SK-N-SH (cell line): ENCODE measurements around the gene PPP1R3D. TPM values are rescaled to one million over a fixed set of nuclear protein-coding genes. Genes with fewer than 3 reads are reported as not detected.

ENCODE experiments used
- CTCF ChIA-PET: fragments of 300-600, 350-600 bp; formaldehyde crosslinking; extraction: SDS; loops from one replicate; lab custom pipeline; 2021; lab: Yijun Ruan, JAX
- POLR2A ChIA-PET: fragments of 350-600 bp; sonication (Branson Sonifier 250); formaldehyde crosslinking; extraction: SDS; loops from one replicate; lab custom pipeline; 2020; ENCODE audit warnings: antibody characterized with exemption, inconsistent platforms; lab: Yijun Ruan, JAX
- DNase-seq: peaks from one replicate; pipeline ENCODE4 v3.0.0; 2012
- H2AFZ ChIP-seq: fragments of 200-600 bp; sonication (generic); 2 replicates; pipeline ENCODE4 v1.8.1; 2016; ENCODE audit warnings: antibody characterized with exemption, mild to moderate bottlenecking, low read depth
- H3F3A ChIP-seq: fragments of 200-600 bp; sonication (generic); replicated peaks from 2 replicates; pipeline ENCODE3; 2016; ENCODE audit warnings: antibody characterized with exemption, mild to moderate bottlenecking; ENCODE audit not compliant: insufficient read depth
- H3K27ac ChIP-seq, 2 experiments: fragments of 200-500 bp in 1 of 2; fragments of 200-600 bp in 1 of 2; sonication (Bioruptor generic) in 1 of 2; sonication (generic), shearing (Covaris generic) in 1 of 2; 2 replicates each; pipeline versions ENCODE4 v1.5.1 to v1.6.1; 2014 to 2016; ENCODE audit warnings: low read depth in 2 of 2, inconsistent platforms in 1 of 2, low read length in 1 of 2, mild to moderate bottlenecking in 1 of 2, mixed read lengths in 1 of 2
- H3K27me3 ChIP-seq: fragments of 200-600 bp; sonication (generic), shearing (Covaris generic); 2 replicates; pipeline ENCODE4 v1.6.1; 2016; ENCODE audit warnings: mixed run types; ENCODE audit not compliant: insufficient read depth
- H3K36me3 ChIP-seq, 2 experiments: fragments of 200-500 bp in 1 of 2; fragments of 200-600 bp in 1 of 2; sonication (Bioruptor generic) in 1 of 2; sonication (generic) in 1 of 2; replicated peaks in 1 of 2; 2 replicates each; pipeline versions ENCODE3 to v1.5.1; 2014 to 2016; ENCODE audit warnings: low read length in 1 of 2, mild to moderate bottlenecking in 1 of 2; ENCODE audit not compliant: insufficient read depth in 2 of 2, control insufficient read depth in 1 of 2
- H3K4me1 ChIP-seq, 2 experiments: fragments of 200-500 bp in 1 of 2; fragments of 200-600 bp in 1 of 2; sonication (Bioruptor generic) in 1 of 2; sonication (generic), shearing (Covaris generic) in 1 of 2; 2 replicates each; pipeline versions ENCODE4 v1.5.1 to v1.6.1; 2014 to 2016; ENCODE audit warnings: low read depth in 1 of 2, low read length in 1 of 2, mixed run types in 1 of 2; ENCODE audit not compliant: insufficient read depth in 2 of 2, control insufficient read depth in 1 of 2
- H3K4me2 ChIP-seq: fragments of 200-600 bp; sonication (generic), shearing (Covaris generic); 2 replicates; pipeline ENCODE4 v1.6.1; 2017; ENCODE audit warnings: mixed run types
- H3K4me3 ChIP-seq, 2 experiments: fragments of 200-500 bp in 1 of 2; fragments of 200-600 bp in 1 of 2; sonication (Bioruptor generic) in 1 of 2; sonication (generic), shearing (Covaris generic) in 1 of 2; 2 replicates each; pipeline versions ENCODE4 v1.5.1 to v1.8.1; 2014 to 2016; ENCODE audit warnings: low read depth in 2 of 2, inconsistent platforms in 1 of 2, low read length in 1 of 2, mild to moderate bottlenecking in 1 of 2, mixed read lengths in 1 of 2, moderate library complexity in 1 of 2
- H3K79me2 ChIP-seq: fragments of 200-600 bp; sonication (generic); 2 replicates; pipeline ENCODE4 v1.8.1; 2017; ENCODE audit warnings: mild to moderate bottlenecking; ENCODE audit not compliant: insufficient read depth
- H3K9ac ChIP-seq: fragments of 200-600 bp; sonication (generic); 2 replicates; pipeline ENCODE4 v1.6.1; 2017; ENCODE audit warnings: mixed run types
- H3K9me2 ChIP-seq: fragments of 200-600 bp; sonication (generic); 2 replicates; pipeline ENCODE4 v1.6.1; 2017; ENCODE audit warnings: mixed run types
- H3K9me3 ChIP-seq: fragments of 200-600 bp; sonication (generic); 2 replicates; pipeline ENCODE4 v1.6.1; 2017; ENCODE audit warnings: mixed run types, mild to moderate bottlenecking, moderate library complexity
- H4K20me1 ChIP-seq: fragments of 200-600 bp; sonication (generic); 2 replicates; pipeline ENCODE4 v1.6.1; 2017; ENCODE audit warnings: mild to moderate bottlenecking, mixed run types; ENCODE audit not compliant: insufficient read depth
- ELF1 ChIP-seq: IDR thresholded peaks from 2 replicates; pipeline ENCODE4 v1.4.0; 2012
- EP300 ChIP-seq, 2 experiments: IDR thresholded peaks; 2 replicates each; pipeline versions ENCODE4 v1.4.0 to v1.6.1; 2012; ENCODE audit warnings: borderline replicate concordance in 1 of 2, low read depth in 1 of 2, low read length in 1 of 2
- FOSL2 ChIP-seq: IDR thresholded peaks from 2 replicates; pipeline ENCODE4 v1.4.0; 2012; ENCODE audit warnings: low read depth, mild to moderate bottlenecking, moderate library complexity, borderline replicate concordance
- GATA2 ChIP-seq: sonication (generic); formaldehyde crosslinking; IDR thresholded peaks from 2 replicates; pipeline ENCODE4 v1.5.0; 2020; ENCODE audit warnings: mild to moderate bottlenecking, missing genetic modification reagents
- JUND ChIP-seq: IDR thresholded peaks from 2 replicates; pipeline ENCODE4 v1.4.0; 2012
- MAX ChIP-seq: IDR thresholded peaks from 2 replicates; pipeline ENCODE4 v1.4.0; 2012; ENCODE audit warnings: low read depth
- NRF1 ChIP-seq: IDR thresholded peaks from 2 replicates; pipeline ENCODE4 v1.6.1; 2012; ENCODE audit warnings: low read depth, mild to moderate bottlenecking, low read length
- PBX3 ChIP-seq: IDR thresholded peaks from 2 replicates; pipeline ENCODE4; 2012
- RCOR1 ChIP-seq: fragments of 150-350 bp; IDR thresholded peaks from 2 replicates; pipeline ENCODE4 v1.6.1; 2017; ENCODE audit warnings: antibody characterized with exemption, low read length
- SIN3A ChIP-seq: IDR thresholded peaks from 2 replicates; pipeline ENCODE4 v1.6.1; 2012; ENCODE audit warnings: low read depth, mild to moderate bottlenecking, low read length, moderate library complexity, borderline replicate concordance
- SMC3 ChIP-seq: IDR thresholded peaks from 2 replicates; pipeline ENCODE4 v1.6.1; 2012; ENCODE audit warnings: low read depth, low read length, improper control_type of control experiment
- TAF1 ChIP-seq: IDR thresholded peaks from 2 replicates; pipeline ENCODE4 v1.6.1; 2012; ENCODE audit warnings: low read depth, mild to moderate bottlenecking, low read length, moderate library complexity, borderline replicate concordance
- TCF12 ChIP-seq: IDR thresholded peaks from 2 replicates; pipeline ENCODE4 v1.4.0; 2012
- TEAD4 ChIP-seq: IDR thresholded peaks from 2 replicates; pipeline ENCODE4 v1.4.0; 2012; ENCODE audit warnings: mild to moderate bottlenecking, borderline replicate concordance; ENCODE audit not compliant: insufficient read depth
- WGBS: methylation state at CpG from one replicate; pipeline ENCODE4 v1.1.6; 2017; ENCODE audit warnings: low lambda C conversion rate; 5-methylcytosine and 5-hydroxymethylcytosine counted together
- polyA plus RNA-seq, 3 experiments: library from polyadenylated mRNA; depleted of rRNA; stranded (reverse); fragments of >200 nt; gene quantifications; 2 replicates each; pipeline ENCODE4 v1.2.3, GENCODE V29; 2012
- TF ChIP-seq, protein P1 (sequence below): fragments of 150-350 bp; IDR thresholded peaks from 2 replicates; pipeline ENCODE4 v1.6.1; 2016; ENCODE audit warnings: mild to moderate bottlenecking, low read depth, low read length
- TF ChIP-seq, protein P2 (sequence below): IDR thresholded peaks from 2 replicates; pipeline ENCODE4 v1.4.0; 2012; ENCODE audit warnings: low read depth, borderline replicate concordance
- TF ChIP-seq, protein P3 (sequence below): fragments of 150-350 bp; IDR thresholded peaks from 2 replicates; pipeline ENCODE4 v1.6.1; 2017; ENCODE audit warnings: antibody characterized with exemption, low read length, low read depth, borderline replicate concordance

PPP1R3D gene
- polyA plus RNA-seq, 1 of the 3 experiments (the other 2 are of a cell fraction), result 0.87 TPM

GRCh38 chr20:59949911-59950310 lies 9.8 kb upstream of the PPP1R3D start:
- WGBS, result 95% methylated on average over 6 of the region's 6 CpGs
- POLR2A ChIA-PET, result no interaction called here

More at GRCh38 chr20:59949911-59950310, 9.8 kb upstream of the PPP1R3D start:
- Histone ChIP-seq H3K27ac (no peak overlapping the region), H3K9me3 (no peaks in the 10 kb centered on the region), H3K36me3 (peaks cover 5 to 17% of the 10 kb centered on the region in 2 experiments), H3K9ac (no peak overlapping the region), H3K4me3 (no peak overlapping the region), H2AFZ (no peak overlapping the region), H3K79me2 (no peaks in the 10 kb centered on the region)
- DNase-seq, result no peak
- TF ChIP-seq MAX (no peak), NRF1 (no peak), GATA2 (no peak), FOSL2 (no peak), ELF1 (no peak), PBX3 (no peak), RCOR1 (no peak), TEAD4 (no peak), SIN3A (no peak), TCF12 (no peak), SMC3 (no peak), EP300 (IDR thresholded peaks at IDR 0.05; ENCODE audit: borderline replicate concordance in 1 of 2, low read depth in 1 of 2, low read length in 1 of 2) (no peak), JUND (no peak), TAF1 (no peak)
- TF ChIP-seq, protein P1, sequence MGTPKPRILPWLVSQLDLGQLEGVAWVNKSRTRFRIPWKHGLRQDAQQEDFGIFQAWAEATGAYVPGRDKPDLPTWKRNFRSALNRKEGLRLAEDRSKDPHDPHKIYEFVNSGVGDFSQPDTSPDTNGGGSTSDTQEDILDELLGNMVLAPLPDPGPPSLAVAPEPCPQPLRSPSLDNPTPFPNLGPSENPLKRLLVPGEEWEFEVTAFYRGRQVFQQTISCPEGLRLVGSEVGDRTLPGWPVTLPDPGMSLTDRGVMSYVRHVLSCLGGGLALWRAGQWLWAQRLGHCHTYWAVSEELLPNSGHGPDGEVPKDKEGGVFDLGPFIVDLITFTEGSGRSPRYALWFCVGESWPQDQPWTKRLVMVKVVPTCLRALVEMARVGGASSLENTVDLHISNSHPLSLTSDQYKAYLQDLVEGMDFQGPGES, result no peak
- TF ChIP-seq, protein P2, sequence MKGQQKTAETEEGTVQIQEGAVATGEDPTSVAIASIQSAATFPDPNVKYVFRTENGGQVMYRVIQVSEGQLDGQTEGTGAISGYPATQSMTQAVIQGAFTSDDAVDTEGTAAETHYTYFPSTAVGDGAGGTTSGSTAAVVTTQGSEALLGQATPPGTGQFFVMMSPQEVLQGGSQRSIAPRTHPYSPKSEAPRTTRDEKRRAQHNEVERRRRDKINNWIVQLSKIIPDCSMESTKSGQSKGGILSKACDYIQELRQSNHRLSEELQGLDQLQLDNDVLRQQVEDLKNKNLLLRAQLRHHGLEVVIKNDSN, result no peak
- TF ChIP-seq, protein P3, sequence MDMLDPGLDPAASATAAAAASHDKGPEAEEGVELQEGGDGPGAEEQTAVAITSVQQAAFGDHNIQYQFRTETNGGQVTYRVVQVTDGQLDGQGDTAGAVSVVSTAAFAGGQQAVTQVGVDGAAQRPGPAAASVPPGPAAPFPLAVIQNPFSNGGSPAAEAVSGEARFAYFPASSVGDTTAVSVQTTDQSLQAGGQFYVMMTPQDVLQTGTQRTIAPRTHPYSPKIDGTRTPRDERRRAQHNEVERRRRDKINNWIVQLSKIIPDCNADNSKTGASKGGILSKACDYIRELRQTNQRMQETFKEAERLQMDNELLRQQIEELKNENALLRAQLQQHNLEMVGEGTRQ, result no peak
- TF ChIP-seq, all 33 proteins: peak for 0
- CTCF ChIA-PET, result interaction anchor here (1.2 to 10.9 kb wide), 5 partner anchors 9 to 99 kb away, joined by 3 to 95 read pairs (median 6); partner anchors contain the start of genes CDH26, FAM217B, PPP1R3D and SYCP2
- no peak overlapping the region for H3K4me2 ChIP-seq
- H3K27me3 ChIP-seq, result no peaks in the 10 kb centered on the region
- no peaks in the 10 kb centered on the region for H3F3A ChIP-seq
- no peaks in the 10 kb centered on the region for H4K20me1 ChIP-seq
- H3K9me2 ChIP-seq, result no peaks in the 10 kb centered on the region
- peaks cover 0 to 2% of the 10 kb centered on the region in 2 experiments; a peak in 1 of 4 replicates for H3K4me1 ChIP-seq
